ENCODE measurements around the gene BCO2. TPM values are rescaled to one million over a fixed set of nuclear protein-coding genes. Genes with fewer than 3 reads are reported as not detected.

BCO2 gene
- total RNA-seq (2022; extraction: Qiagen RNA extraction) = 0.70 to 1.5 TPM (median 0.96 TPM) in 5 replicates

DNA sequence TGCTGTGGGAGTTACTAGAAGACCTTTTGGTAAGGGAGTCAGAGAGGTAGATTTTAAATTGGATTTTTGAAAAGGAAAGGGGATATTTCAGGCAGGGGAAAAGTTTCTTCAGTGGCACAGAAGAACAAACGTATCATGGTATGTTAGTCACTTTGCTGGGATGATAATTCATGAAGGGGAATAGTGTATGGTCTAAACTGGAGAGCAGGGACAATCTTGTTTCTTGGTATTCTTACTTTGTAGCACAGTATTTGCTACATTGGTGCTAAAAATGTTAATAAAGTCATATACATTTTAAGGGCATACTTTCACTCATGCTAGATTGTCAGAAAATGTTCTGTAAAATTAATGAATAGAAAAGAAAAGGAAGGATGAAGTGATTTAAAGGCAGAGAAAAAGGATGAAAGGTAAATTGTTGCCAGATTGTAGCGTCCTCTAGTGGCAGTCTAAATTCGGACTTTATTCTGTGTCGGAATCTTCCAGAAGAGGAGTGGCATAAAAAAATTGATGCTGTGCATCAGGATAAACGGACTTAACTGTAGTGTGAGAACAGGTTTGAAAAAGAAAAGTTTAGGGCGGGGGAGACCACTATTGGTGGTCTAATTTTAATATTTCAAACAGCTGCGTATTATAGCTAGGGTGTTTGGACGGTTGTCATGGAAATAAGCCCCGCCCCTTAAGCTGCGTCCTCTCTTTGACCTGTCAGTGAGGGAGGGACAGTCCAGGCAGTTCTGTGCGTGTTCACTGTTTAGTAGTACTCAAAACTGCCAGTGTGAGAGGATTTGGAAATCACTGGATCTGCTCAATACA, at the start of gene BCO2:
Gene BCO2 (plus strand): TSS at position 724 of the 810 bp plus-strand sequence. CDS start 90 bp downstream, outside the sequence.

GRCh38 chr11:112163875-112164685, 11.2 kb upstream of the BCO2 start, which contains the start of gene IL18:
TSS of gene IL18 (minus strand) at chr11:112164094. CDS start at chr11:112155053, 9,041 bp downstream.

GRCh38 chr11:112167145-112167544, 8.2 kb upstream of the BCO2 start, which contains the start of gene TEX12:
TSS of gene TEX12 (plus strand) at chr11:112167372. CDS start at chr11:112169269, 1,897 bp downstream.

GRCh38 chr11:112226062-112226830, 50.9 kb downstream of the BCO2 start, which contains the start of gene PTS:
TSS of gene PTS (plus strand) at chr11:112226428. CDS start at chr11:112226444, 16 bp downstream.

GRCh38 chr11:112260490-112260889, 85.2 kb downstream of the BCO2 start, which contains the start of gene PLET1:
TSS of gene PLET1 (minus strand) at chr11:112260860. CDS start at chr11:112260589, 271 bp downstream.

Other genes starting within 250 kb of the BCO2 start
- 5.6 to 9.5 TPM (median 8.2 TPM) in 5 replicates for gene DIXDC1, start 238.2 kb upstream of the BCO2 start, total RNA-seq (2022; extraction: Qiagen RNA extraction)
- gene DLAT, start 150.1 kb upstream of the BCO2 start, total RNA-seq (2022; extraction: Qiagen RNA extraction) = 23.6 to 34.4 TPM (median 28.1 TPM) in 5 replicates
- gene PIH1D2, start 101.5 kb upstream of the BCO2 start, total RNA-seq (2022; extraction: Qiagen RNA extraction) = 0.61 to 1.3 TPM (median 0.86 TPM) in 5 replicates
- gene NKAPD1, start 101.2 kb upstream of the BCO2 start, total RNA-seq (2022; extraction: Qiagen RNA extraction) = 12.3 to 21.3 TPM (median 14.9 TPM) in 5 replicates
- gene TIMM8B, start 88.8 kb upstream of the BCO2 start, total RNA-seq (2022; extraction: Qiagen RNA extraction) = 61.4 to 72.8 TPM (median 68.1 TPM) in 5 replicates
- 63.4 to 89.6 TPM (median 68.7 TPM) in 5 replicates for gene SDHD, start 88.6 kb upstream of the BCO2 start, total RNA-seq (2022; extraction: Qiagen RNA extraction)
- 86.2 to 98.7 TPM (median 87.2 TPM) in 5 replicates for gene IL18, start 11.4 kb upstream of the BCO2 start, total RNA-seq (2022; extraction: Qiagen RNA extraction)
- gene TEX12, start 8.1 kb upstream of the BCO2 start, total RNA-seq (2022; extraction: Qiagen RNA extraction) = not detected in 5 replicates
- gene PTS, start 50.9 kb downstream of the BCO2 start, total RNA-seq (2022; extraction: Qiagen RNA extraction) = 26.9 to 29.5 TPM (median 28.1 TPM) in 5 replicates
- gene PLET1, start 85.3 kb downstream of the BCO2 start, total RNA-seq (2022; extraction: Qiagen RNA extraction) = not detected in 5 replicates

Measured in A549 treated with AZD2906 at 1 μM for 4 hours (cell line).